Measurements from ENCODE around the gene AIG1. TPM values are rescaled to one million over a fixed set of nuclear protein-coding genes. Genes with fewer than 3 reads are reported as not detected.

The AIG1 gene
- polyA plus RNA-seq, 1 of the 3 experiments (the other 2 are of a cell fraction): 36.8 TPM

GRCh38 chr6:143258945-143259344 is 198.3 kb downstream of the AIG1 start (continued):
- no peak for TF ChIP-seq NFIC (IDR thresholded peaks at IDR 0.05; ENCODE audit: borderline replicate concordance)

GRCh38 chr6:143260857-143261256 is 200.2 kb downstream of the AIG1 start:
- H3K27ac ChIP-seq (ENCODE audit: low read depth in 2 of 2, low read length in 1 of 2): no peak overlapping the region
- no peaks in the 10 kb centered on the region for H4K20me1 ChIP-seq (ENCODE audit: insufficient read depth)
- no peaks in the 10 kb centered on the region for H3K9me3 ChIP-seq
- no peak overlapping the region for H3K4me2 ChIP-seq
- TF ChIP-seq REST (IDR thresholded peaks at IDR 0.05; ENCODE audit: low read depth, low read length) (no peak), PBX3 (IDR thresholded peaks at IDR 0.05) (no peak), RXRA (IDR thresholded peaks at IDR 0.05; ENCODE audit: borderline replicate concordance, low read depth) (no peak)
- H3K4me3 ChIP-seq (ENCODE audit: low read depth in 2 of 2, low read length in 1 of 2): no peak overlapping the region
- no peaks in the 10 kb centered on the region for H3K27me3 ChIP-seq (ENCODE audit: insufficient read depth)
- DNase-seq: no peak
- no peak overlapping the region for H3K9ac ChIP-seq
- CTCF ChIA-PET: interaction anchor here (1.2 kb wide), 1 partner anchor 567 kb away, joined by 4 read pairs; no protein-coding TSS in a partner anchor
- H2AFZ ChIP-seq (ENCODE audit: low read depth): no peak overlapping the region
- H3K9me2 ChIP-seq: no peaks in the 10 kb centered on the region
- no peaks in the 10 kb centered on the region for H3K79me2 ChIP-seq (ENCODE audit: insufficient read depth)
- WGBS (ENCODE audit: low lambda C conversion rate): 89% methylated on average over 7 of the region's 7 CpGs
- no peaks in the 10 kb centered on the region for H3F3A ChIP-seq (replicated peaks; ENCODE audit: insufficient read depth)
- POLR2A ChIA-PET: no interaction called here
- peaks cover 0 to 4% of the 10 kb centered on the region in 2 experiments for H3K36me3 ChIP-seq (replicated peaks in 1 of 2; ENCODE audit: control insufficient read depth in 1 of 2, insufficient read depth in 2 of 2, low read length in 1 of 2)
- no peaks in the 10 kb centered on the region; a peak in 1 of 4 replicates for H3K4me1 ChIP-seq (ENCODE audit: control insufficient read depth in 1 of 2, insufficient read depth in 2 of 2, low read depth in 1 of 2, low read length in 1 of 2)

GRCh38 chr6:143261899-143262436 is 201.3 kb downstream of the AIG1 start:
- TF ChIP-seq GABPA (IDR thresholded peaks at IDR 0.05; ENCODE audit: low read depth): no peak
- TF ChIP-seq SMC3 (IDR thresholded peaks at IDR 0.05; ENCODE audit: low read depth, low read length): no peak
- TF ChIP-seq USF1 (IDR thresholded peaks at IDR 0.05; ENCODE audit: borderline replicate concordance, low read depth): no peak
- no peak for TF ChIP-seq NFIC (IDR thresholded peaks at IDR 0.05; ENCODE audit: borderline replicate concordance)
- no peak for TF ChIP-seq CTCF (IDR thresholded peaks at IDR 0.05)
- no peak for TF ChIP-seq PBX3 (IDR thresholded peaks at IDR 0.05)
- no peak for TF ChIP-seq FOSL2 (IDR thresholded peaks at IDR 0.05; ENCODE audit: borderline replicate concordance, low read depth)
- no peak for TF ChIP-seq EP300 (IDR thresholded peaks at IDR 0.05; ENCODE audit: borderline replicate concordance in 1 of 2, low read depth in 1 of 2, low read length in 1 of 2)
- TF ChIP-seq NRF1 (IDR thresholded peaks at IDR 0.05; ENCODE audit: low read depth, low read length): no peak
- no peak for TF ChIP-seq TCF12 (IDR thresholded peaks at IDR 0.05)
- TF ChIP-seq FOXJ3 (CRISPR knock-in tag; IDR thresholded peaks at IDR 0.05): no peak
- no peak for TF ChIP-seq RFX5 (IDR thresholded peaks at IDR 0.05; ENCODE audit: low read length)
- TF ChIP-seq SIN3A (IDR thresholded peaks at IDR 0.05; ENCODE audit: borderline replicate concordance, low read depth, low read length): no peak
- no peak for TF ChIP-seq MEF2A (IDR thresholded peaks at IDR 0.05; ENCODE audit: borderline replicate concordance, low read depth)
- TF ChIP-seq JUND (IDR thresholded peaks at IDR 0.05): no peak
- TF ChIP-seq TEAD4 (IDR thresholded peaks at IDR 0.05; ENCODE audit: borderline replicate concordance, insufficient read depth): no peak
- 97% methylated on average over 3 of the region's 3 CpGs for WGBS (ENCODE audit: low lambda C conversion rate)
- DNase-seq: no peak
- Histone ChIP-seq H3K4me3 (ENCODE audit: low read depth in 2 of 2, low read length in 1 of 2) (no peak overlapping the region), H3K9me2 (no peaks in the 10 kb centered on the region), H2AFZ (ENCODE audit: low read depth) (no peak overlapping the region), H3K27me3 (ENCODE audit: insufficient read depth) (no peaks in the 10 kb centered on the region), H3F3A (replicated peaks; ENCODE audit: insufficient read depth) (no peaks in the 10 kb centered on the region), H3K4me2 (no peak overlapping the region), H4K20me1 (ENCODE audit: insufficient read depth) (no peaks in the 10 kb centered on the region), H3K9me3 (no peaks in the 10 kb centered on the region), H3K79me2 (ENCODE audit: insufficient read depth) (no peaks in the 10 kb centered on the region), H3K36me3 (replicated peaks in 1 of 2; ENCODE audit: control insufficient read depth in 1 of 2, insufficient read depth in 2 of 2, low read length in 1 of 2) (peaks cover 0 to 4% of the 10 kb centered on the region in 2 experiments), H3K4me1 (ENCODE audit: control insufficient read depth in 1 of 2, insufficient read depth in 2 of 2, low read depth in 1 of 2, low read length in 1 of 2) (no peaks in the 10 kb centered on the region; a peak in 1 of 4 replicates), H3K27ac (ENCODE audit: low read depth in 2 of 2, low read length in 1 of 2) (no peak overlapping the region), H3K9ac (no peak overlapping the region)
- CTCF ChIA-PET: interaction anchor here (1.2 kb wide), 1 partner anchor 569 kb away, joined by 4 read pairs; no protein-coding TSS in a partner anchor
- POLR2A ChIA-PET: no interaction called here
